GM18511 (cell line): Measurements from ENCODE around the gene SETD2.
"Not testable (repeated sequence)": the region's sequence is repeated elsewhere in the genome, so short reads cannot be mapped to it uniquely, and the experiment has no call there.

Experiments
- ATAC-seq: cut with Tn5 transposase; IDR thresholded peaks from one replicate; pipeline ENCODE4 v1.9.1; 2021; ENCODE audit warnings: mild to moderate bottlenecking, moderate library complexity; ENCODE audit not compliant: unreplicated experiment

The SETD2 gene

GRCh38 chr3:47104259-47104658, 59.7 kb downstream of the SETD2 start:
- ATAC-seq = no peak

DNA sequence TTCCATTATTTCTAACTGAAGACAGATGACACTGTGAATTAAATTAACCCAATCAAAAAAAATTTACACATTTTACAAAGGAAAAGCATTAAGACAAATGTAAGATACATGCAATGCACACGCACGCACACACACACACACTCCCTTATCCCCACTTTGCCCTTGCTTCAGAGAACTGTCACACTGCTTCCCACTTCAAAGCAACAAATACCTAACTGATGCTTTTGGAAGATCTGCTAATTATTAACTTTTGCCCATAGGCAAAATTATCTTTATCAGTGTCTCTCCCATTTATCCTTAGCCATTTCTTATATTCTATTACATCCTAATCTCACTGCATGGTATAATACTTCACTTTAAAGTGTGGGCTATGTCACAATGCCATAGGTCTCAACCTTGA, 60.3 kb downstream of the SETD2 start:
- no peak for ATAC-seq

- no peak for ATAC-seq
Observed at GRCh38 chr3:47102081-47102600, 61.8 kb downstream of the SETD2 start.

GRCh38 chr3:47098910-47099309, 65.0 kb downstream of the SETD2 start:
- no peak for ATAC-seq

DNA sequence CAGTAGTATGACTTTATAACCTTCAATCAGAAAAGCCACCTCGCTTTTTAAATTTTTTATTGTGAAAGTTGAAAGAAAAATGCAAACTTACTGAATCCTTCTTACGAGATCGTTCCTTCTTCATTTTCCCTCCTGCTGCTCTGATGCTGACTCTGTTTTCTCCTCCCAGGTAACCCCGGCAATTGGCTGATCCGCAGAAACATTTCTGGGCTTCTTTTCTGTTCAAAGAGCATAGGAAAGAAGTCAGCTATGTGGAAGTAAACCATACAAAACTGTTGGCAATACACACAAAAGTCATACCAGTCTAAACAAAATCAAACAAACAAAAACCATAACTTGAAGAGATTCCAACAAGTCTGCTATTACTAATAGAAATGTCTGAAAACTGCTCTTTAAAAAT, 66.0 kb downstream of the SETD2 start:
- ATAC-seq = no peak

DNA sequence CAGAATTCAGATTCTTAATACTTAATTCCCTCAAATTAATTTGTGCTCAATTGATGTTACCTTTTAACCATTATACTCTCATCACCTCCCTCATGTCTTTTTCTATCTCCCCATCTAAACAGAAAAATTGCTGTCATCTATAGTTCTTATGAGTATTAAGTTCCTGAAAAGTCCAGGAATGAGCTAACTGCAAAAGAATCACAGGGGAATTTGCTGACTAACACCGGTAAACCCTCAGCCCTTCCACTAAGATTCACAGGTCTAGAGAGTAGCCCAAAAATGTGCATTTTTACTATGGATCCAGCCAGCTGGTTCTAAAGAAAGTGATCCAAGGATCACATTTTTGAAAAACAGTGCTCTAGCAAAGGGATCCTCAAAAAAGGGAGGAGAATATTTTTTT, 67.0 kb downstream of the SETD2 start:
- ATAC-seq = no peak

- no peak for ATAC-seq
Observed at GRCh38 chr3:47092090-47092489, 71.8 kb downstream of the SETD2 start.

DNA sequence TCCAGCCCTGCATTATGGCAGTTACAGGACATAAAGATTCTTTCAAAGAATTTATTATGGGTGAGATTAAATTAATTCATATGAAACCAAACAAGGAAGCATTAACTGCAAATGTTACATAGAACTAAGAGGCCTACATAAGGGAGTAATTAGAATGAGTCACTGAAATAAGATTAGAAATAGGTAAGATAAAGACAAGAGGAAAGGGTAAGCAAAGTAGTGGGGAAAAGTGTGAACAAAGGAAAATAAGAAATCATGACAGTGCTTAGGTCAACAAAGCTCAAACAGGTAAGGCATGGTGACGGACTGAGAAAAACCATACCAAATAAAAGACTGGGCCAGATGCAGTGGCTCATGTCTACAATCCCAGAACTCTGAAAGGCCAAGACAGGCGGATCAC, 74.3 kb downstream of the SETD2 start:
- ATAC-seq = no peak

DNA sequence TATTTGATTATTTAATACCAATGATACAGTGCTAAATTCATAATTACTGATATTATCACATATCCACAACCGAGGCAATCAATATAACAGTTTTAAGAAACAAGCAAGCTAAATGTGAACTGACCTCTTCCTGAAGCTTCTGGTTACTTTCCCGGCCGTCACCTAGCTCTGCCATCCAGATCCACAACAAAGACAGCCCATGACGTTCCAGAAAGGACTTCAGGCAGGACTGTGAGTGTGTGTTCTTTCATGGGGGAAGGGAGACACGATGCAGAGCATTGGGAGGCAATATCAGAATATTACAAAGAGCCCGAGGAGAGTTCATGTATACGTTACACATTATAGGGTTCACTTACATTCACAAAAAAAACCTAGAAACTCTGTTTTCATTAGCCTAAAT, 77.8 kb downstream of the SETD2 start:
- no peak for ATAC-seq

- peak; percentile 59 for ATAC-seq
Observed at GRCh38 chr3:47083786-47084185, 80.1 kb downstream of the SETD2 start.

DNA sequence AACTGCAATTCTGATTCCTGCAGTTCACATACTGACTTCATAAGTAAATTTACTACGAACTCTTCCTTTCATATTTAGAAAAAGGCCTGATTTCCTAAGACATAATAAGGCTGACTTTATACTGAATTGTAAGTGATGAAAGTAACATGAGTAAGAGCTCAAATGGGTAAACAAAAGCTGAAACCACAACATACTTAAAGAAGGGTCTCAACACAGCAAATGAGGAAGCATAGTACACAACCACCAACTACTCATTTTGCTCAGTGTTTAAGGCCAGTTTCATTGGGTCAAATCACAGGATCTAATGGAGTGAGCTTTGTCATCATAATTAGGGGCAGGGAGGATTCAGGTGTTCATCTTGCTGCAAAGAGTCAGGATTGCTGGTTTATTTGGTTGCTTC, 81.4 kb downstream of the SETD2 start:
- ATAC-seq = peak; percentile 44

DNA sequence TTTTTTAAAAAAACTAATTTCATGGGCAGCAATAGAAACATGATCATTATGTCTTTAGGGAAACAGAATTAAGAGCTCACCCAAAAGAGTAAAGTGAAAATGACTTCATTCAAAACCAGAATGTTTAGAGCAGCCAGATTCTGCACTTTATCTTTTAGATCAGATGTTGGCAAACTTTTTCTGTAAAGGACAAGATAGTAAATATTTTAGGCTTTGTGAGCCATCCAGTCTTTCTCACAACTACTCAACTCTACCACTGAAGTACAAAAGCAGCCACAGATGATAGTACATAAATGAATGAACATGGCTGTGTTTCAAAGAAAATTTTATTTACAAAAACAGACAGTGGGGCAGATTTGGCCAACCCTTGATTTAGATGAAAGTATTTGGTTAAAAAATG, 84.5 kb downstream of the SETD2 start:
- no peak for ATAC-seq

GRCh38 chr3:47073685-47074084, 90.2 kb downstream of the SETD2 start:
- no peak for ATAC-seq

DNA sequence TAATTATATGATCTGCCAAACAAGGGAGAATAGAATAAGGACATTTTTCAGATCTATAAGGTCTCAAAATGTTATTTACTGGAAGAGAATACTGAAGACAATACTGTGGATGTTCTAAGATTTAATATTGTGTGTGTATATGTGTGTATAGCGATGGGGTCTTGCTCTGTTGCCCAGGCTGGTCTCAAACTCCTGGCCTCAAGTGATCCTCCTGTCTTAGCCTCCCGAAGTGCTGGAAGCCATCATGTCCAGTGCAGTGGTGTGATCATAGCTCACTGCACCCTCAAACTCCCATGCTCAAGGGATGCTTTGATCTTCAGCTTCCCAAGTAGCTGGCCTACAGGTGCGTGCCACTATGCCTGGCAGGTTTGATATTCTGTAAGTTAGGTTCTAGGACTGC, 93.1 kb downstream of the SETD2 start:
- ATAC-seq = no peak

DNA sequence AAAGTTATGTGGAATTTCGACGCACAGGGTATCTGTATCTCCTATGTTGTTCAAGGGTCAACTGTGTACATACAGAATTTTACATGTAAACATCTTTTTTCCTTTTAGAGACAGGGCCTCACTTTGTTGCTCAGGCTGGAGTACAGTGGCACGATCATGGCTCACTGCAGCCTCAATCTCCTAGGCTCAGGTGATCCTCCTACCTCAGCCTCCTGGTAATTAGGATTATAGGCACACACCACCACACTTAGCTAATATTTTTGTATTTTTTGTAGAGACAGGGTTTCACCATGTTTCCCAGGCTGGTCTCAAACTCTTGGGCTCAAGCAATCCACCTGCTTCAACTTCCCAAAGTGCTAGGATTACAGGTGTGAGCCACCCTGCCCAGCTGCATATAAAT, 97.7 kb downstream of the SETD2 start:
- ATAC-seq = not testable (repeated sequence)

- no peak for ATAC-seq
Observed at GRCh38 chr3:47065681-47066080, 98.2 kb downstream of the SETD2 start.

DNA sequence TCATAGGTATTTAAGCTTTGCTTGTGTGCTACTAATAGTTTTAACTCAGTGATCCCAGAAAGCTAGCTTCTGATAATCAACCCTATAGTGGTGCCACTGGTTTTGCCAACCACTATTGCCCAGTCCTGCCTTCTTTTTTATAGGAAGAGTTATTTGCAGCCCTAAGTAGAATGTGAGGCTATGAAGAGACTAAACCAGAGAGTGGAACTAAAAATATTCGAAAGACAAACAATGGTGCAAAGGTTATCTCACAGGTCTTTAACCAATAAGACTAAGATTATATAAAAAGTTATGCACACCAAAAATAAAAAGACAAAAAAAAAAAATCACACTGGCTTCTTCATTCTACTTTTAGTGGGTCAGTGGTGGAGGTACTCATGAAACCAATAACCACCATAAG, 98.9 kb downstream of the SETD2 start:
- ATAC-seq = no peak

GRCh38 chr3:47057212-47057671, 106.7 kb downstream of the SETD2 start:
- no peak for ATAC-seq

DNA sequence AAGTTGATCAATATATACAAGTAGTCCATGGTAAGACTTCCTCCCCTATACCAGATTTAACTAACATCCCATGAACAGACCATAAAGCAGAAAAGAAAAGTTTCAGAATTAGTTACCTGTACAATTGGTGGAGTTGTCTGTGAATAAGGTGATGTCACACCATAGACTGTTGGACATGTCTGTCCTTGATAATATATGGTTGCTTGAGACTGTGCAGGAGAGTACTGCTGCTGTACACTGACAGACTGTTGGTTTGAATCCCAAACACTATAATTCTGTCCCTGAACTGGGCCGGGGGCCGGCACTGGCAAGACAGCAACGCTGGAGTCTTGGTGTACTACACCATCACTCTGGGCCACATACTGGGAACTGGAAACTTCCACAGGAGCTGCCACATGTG, 107.2 kb downstream of the SETD2 start:
- no peak for ATAC-seq

DNA sequence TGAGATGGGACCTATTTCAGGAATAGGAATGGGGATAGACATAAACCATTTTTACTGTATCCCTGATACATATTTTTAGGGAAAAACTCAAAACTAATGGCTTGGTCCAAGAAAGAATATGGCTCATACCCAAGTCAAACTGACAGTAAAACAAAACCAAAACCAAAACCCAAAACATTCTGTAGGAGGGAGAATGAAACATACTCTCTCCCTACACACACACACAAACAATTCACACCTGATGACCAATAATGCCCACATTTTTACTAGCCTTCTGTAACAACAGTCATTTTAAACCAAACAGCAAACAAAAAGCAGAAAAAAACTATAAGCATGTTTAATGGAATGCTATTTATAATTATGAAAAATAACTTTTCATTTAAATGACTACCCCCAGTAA, 109.5 kb downstream of the SETD2 start:
- no peak for ATAC-seq

DNA sequence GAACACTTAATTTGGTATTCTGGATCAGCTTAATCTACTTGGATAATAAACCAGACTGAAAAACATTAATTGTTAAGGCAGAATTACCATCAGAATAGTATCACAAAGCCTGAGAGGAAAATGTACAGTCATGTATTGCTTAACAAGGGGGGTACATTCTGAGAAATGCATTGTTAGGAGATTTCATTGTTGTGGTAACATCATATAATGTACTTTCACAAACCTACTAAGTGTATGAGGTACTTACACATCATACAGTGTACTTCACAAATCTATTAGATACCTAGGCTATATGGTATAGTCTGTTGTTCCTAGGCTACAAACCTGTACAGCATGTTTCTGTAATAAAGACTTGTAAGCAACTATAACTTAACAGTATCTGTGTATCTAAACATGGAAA, 116.2 kb downstream of the SETD2 start:
- ATAC-seq = no peak

GRCh38 chr3:47047069-47047468, 116.8 kb downstream of the SETD2 start:
- ATAC-seq = no peak

DNA sequence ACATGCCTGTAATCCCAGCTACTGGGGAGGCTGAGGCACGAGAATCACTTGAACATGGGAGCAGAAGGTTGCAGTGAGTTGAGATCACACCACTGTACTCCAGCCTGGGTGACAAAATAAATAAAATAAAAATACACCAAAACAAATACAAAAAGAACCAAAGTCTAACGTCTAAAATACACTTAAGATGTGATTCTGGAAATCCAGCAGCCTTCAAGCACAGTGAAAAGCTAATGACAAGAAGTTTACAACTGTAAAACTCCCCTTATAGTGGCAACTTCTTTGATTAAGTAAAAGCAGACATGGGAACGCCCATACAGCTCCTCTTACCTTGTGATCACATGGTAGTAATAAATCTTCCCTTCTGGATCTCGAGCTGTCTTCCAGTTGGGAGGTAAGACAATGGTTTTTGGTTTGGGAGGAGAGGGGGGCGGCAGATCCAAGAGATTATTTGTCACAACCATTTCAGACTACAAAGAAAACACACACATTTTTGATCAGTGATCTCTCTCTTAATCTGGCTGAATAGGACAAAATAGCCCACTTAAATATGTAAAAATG, 121.6 kb downstream of the SETD2 start:
- ATAC-seq = no peak
